PC-9 (cell line): ENCODE measurements around the gene TTC13. TPM values are rescaled to one million over a fixed set of nuclear protein-coding genes. Genes with fewer than 3 reads are reported as not detected.

Experiments
- BruUV-seq: library from RNA; stranded (reverse); fragments of 400-500 nt; replicated peaks from 2 replicates; lab custom pipeline; 2021; lab: Mats Ljungman, UMichigan
- CTCF ChIA-PET: fragments of 300-600 bp; sonication (Branson Sonifier 250); formaldehyde crosslinking; loops from one replicate; lab custom pipeline; 2022; ENCODE audit warnings: antibody characterized with exemption; lab: Charles Lee
- POLR2A ChIA-PET: fragments of 300-600 bp; sonication (Branson Sonifier 250); formaldehyde crosslinking; loops from one replicate; lab custom pipeline; 2022; ENCODE audit warnings: antibody characterized with exemption; ENCODE audit not compliant: unreplicated experiment; lab: Charles Lee
- DNase-seq, 2 experiments: peaks; one replicate each; pipeline versions ENCODE4 v3.0.0 to v3.0.0-alpha.2; 2015 to 2022; ENCODE audit warnings: mixed read lengths in 1 of 2
- H2AFZ ChIP-seq: fragments of 200-600 bp; sonication (generic); 2 replicates; pipeline ENCODE4 v1.8.1; 2017; ENCODE audit warnings: antibody characterized with exemption
- H3F3A ChIP-seq: fragments of 200-600 bp; sonication (generic); 2 replicates; pipeline ENCODE4 v1.8.1; 2017; ENCODE audit warnings: antibody characterized with exemption, mild to moderate bottlenecking, low read depth; ENCODE audit not compliant: insufficient read depth
- H3K27ac ChIP-seq: fragments of 200-600 bp; sonication (generic); 2 replicates; pipeline ENCODE4 v1.6.1; 2016; ENCODE audit warnings: mixed run types
- H3K27me3 ChIP-seq: fragments of 200-600 bp; sonication (generic); 2 replicates; pipeline ENCODE4 v1.6.1; 2016; ENCODE audit warnings: low read depth, mixed run types; ENCODE audit not compliant: insufficient read depth
- H3K36me3 ChIP-seq: fragments of 200-600 bp; sonication (generic); 2 replicates; pipeline ENCODE4 v1.6.1; 2016; ENCODE audit warnings: low read depth, mixed run types
- H3K4me1 ChIP-seq: fragments of 200-600 bp; sonication (generic); replicated peaks from 2 replicates; pipeline ENCODE4 v1.6.1; 2016; ENCODE audit warnings: mixed run types; ENCODE audit not compliant: insufficient read depth
- H3K4me2 ChIP-seq: fragments of 200-600 bp; sonication (generic); 2 replicates; pipeline ENCODE4 v1.6.1; 2017; ENCODE audit warnings: mixed run types
- H3K4me3 ChIP-seq: fragments of 200-600 bp; sonication (generic); 2 replicates; pipeline ENCODE4 v1.6.1; 2016; ENCODE audit warnings: mixed run types
- H3K79me2 ChIP-seq: fragments of 200-600 bp; sonication (generic); 2 replicates; pipeline ENCODE4 v1.6.1; 2017; ENCODE audit warnings: low read depth, mixed run types
- H3K9me2 ChIP-seq: fragments of 200-600 bp; sonication (generic); 2 replicates; pipeline ENCODE4 v1.8.1; 2017; ENCODE audit warnings: mild to moderate bottlenecking; ENCODE audit not compliant: insufficient read depth
- H3K9me3 ChIP-seq: fragments of 200-600 bp; sonication (generic); 2 replicates; pipeline ENCODE4 v1.8.1; 2016; ENCODE audit warnings: low read depth; ENCODE audit not compliant: insufficient read depth
- H4K20me1 ChIP-seq: fragments of 200-600 bp; sonication (generic); 2 replicates; pipeline ENCODE4 v1.8.1; 2017; ENCODE audit not compliant: insufficient read depth
- EZH2 ChIP-seq: fragments of 200-600 bp; sonication (generic); IDR thresholded peaks from 2 replicates; pipeline ENCODE4 v1.8.0; 2017; ENCODE audit warnings: antibody characterized with exemption, low read depth
- intact Hi-C: fragments of 100-400 bp; cut with micrococcal nuclease; formaldehyde crosslinking; loops from one replicate; pipeline ENCODE4 v1.10.0; 2022; ENCODE audit not compliant: unreplicated experiment
- total RNA-seq: library from RNA; stranded (reverse); gene quantifications from 2 replicates; pipeline ENCODE4 v1.2.3, GENCODE V29; 2021
- TF ChIP-seq, protein P1 (sequence below): fragments of 200-600 bp; sonication (generic); conservative IDR thresholded peaks from 2 replicates; pipeline ENCODE4 v1.6.1; 2017; ENCODE audit warnings: mixed run types, antibody characterized with exemption, mild to moderate bottlenecking, moderate library complexity

The TTC13 gene
- total RNA-seq, 1 experiment from 2014 or later, result 7.5 TPM

DNA sequence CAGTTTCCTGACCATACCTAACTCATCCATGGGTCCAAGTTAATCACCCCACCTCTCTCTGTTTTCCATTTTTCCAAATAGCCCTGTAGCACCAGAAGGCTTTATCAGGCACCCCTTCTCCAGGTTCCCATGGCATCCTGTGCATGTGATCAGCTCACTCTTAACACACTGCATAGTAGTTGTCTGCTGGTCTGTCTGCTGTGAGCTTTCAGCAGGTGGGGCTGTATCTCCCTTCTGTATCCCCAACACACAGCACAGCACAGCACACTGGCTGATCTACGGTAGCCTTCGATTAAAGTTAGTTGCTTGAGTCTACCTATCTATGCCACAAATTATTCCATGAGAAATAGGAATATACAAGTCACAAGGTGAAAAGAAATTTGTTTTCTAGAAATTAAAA lies 56.0 kb downstream of the TTC13 start:
- H3K27ac ChIP-seq, result no peak overlapping the region
- TF ChIP-seq, protein P1, sequence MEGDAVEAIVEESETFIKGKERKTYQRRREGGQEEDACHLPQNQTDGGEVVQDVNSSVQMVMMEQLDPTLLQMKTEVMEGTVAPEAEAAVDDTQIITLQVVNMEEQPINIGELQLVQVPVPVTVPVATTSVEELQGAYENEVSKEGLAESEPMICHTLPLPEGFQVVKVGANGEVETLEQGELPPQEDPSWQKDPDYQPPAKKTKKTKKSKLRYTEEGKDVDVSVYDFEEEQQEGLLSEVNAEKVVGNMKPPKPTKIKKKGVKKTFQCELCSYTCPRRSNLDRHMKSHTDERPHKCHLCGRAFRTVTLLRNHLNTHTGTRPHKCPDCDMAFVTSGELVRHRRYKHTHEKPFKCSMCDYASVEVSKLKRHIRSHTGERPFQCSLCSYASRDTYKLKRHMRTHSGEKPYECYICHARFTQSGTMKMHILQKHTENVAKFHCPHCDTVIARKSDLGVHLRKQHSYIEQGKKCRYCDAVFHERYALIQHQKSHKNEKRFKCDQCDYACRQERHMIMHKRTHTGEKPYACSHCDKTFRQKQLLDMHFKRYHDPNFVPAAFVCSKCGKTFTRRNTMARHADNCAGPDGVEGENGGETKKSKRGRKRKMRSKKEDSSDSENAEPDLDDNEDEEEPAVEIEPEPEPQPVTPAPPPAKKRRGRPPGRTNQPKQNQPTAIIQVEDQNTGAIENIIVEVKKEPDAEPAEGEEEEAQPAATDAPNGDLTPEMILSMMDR, result no peak
- no peak for TF ChIP-seq EZH2
- H3K79me2 ChIP-seq, result no peaks in the 10 kb centered on the region
- no peak overlapping the region for H2AFZ ChIP-seq
- intact Hi-C loops, result no loop called here
- H3K4me1 ChIP-seq, result no peaks in the 10 kb centered on the region
- ChIA-PET POLR2A (interaction anchor here (0.6 kb wide), 1 partner anchor 540 kb away, joined by 4 read pairs; no protein-coding TSS in a partner anchor), CTCF (interaction anchor here (0.6 kb wide), 1 partner anchor 313 kb away, joined by 3 read pairs; no protein-coding TSS in a partner anchor)
- peaks cover 9% of the 10 kb centered on the region; the same call in 1 of the 2 replicates for H3K36me3 ChIP-seq
- no TSS peak for BruUV-seq
- no peak overlapping the region for H3K4me3 ChIP-seq
- H3K4me2 ChIP-seq, result no peak overlapping the region
- DNase-seq, result no peak
- no peaks in the 10 kb centered on the region for H3K9me3 ChIP-seq
- H3F3A ChIP-seq, result no peaks in the 10 kb centered on the region
- no peaks in the 10 kb centered on the region for H3K9me2 ChIP-seq
- H4K20me1 ChIP-seq, result no peaks in the 10 kb centered on the region
- no peaks in the 10 kb centered on the region for H3K27me3 ChIP-seq

DNA sequence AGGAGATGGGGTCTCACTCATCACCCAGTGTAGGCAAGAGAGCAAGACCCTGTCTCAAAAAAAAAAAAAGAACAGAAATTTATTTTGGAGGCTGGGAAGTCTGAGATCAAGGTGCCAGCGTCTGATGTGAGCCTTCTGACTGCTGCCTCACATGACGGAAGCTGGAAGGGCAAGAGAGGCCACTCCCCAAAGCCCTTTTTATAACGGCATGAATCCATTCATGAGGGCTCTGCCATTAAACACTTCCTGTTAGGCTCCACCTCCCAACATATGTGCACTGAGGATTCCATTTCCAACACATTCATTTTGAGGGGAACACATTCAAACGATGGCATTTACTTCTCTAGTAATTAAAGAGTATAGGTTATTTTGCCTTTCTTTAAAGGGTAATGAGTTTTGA lies 59.5 kb downstream of the TTC13 start:
- TF ChIP-seq EZH2, result no peak
- TF ChIP-seq, protein P1, result no peak
- BruUV-seq, result no TSS peak
- no peak overlapping the region for H3K4me2 ChIP-seq
- no peaks in the 10 kb centered on the region for H3K9me3 ChIP-seq
- no peaks in the 10 kb centered on the region for H4K20me1 ChIP-seq
- H3K36me3 ChIP-seq, result 0 out of 2 replicates have a peak, but pooled peaks cover 6% of the 10 kb centered on the region
- POLR2A ChIA-PET, result no interaction called here
- H3K4me1 ChIP-seq, result no peaks in the 10 kb centered on the region
- CTCF ChIA-PET, result no interaction called here
- H3K79me2 ChIP-seq, result no peaks in the 10 kb centered on the region
- H3K9me2 ChIP-seq, result no peaks in the 10 kb centered on the region
- H3F3A ChIP-seq, result no peaks in the 10 kb centered on the region
- no peaks in the 10 kb centered on the region for H3K27me3 ChIP-seq
- H2AFZ ChIP-seq, result no peak overlapping the region
- no peak overlapping the region for H3K4me3 ChIP-seq
- H3K27ac ChIP-seq, result no peak overlapping the region
- intact Hi-C loops, result no loop called here
- no peak for DNase-seq

DNA sequence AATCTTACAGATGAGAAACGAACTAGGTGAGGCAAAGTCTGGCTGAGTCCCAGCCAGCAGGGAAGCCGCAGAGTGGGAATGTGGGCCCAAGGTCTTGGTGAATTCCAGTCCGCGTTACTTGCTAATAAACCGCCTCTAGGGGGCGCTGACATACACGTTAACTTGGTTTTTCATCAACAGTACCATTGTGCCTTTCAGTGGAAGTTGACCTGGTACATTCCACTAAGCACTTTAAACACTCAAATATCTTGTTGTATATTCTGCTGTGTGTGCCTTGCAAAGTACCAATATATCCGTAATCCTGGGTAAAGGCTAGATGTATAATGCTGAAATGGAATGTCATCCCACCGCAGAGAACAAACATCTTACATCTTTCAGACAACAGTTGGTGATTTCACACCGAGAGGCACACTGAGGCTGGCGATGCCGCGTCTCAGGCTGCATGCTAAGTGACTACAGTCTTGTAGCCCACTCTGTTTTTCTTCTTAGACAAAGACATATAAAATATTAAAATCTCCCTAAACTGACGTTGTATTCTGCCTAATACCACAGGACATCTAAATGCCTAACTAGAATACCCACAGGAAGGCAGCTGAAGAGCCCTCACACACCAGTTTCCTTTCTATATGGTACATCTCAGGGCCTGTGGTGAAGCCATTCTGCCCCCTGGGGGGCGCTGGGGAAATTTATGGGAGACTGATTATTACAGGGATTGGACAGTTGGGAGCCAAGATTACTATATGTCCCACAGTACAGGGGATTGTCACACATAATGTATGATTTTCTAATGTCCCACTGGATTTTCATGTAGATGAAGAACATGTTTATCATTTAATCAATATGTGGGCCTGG lies 61.2 kb downstream of the TTC13 start:
- no peak overlapping the region for H2AFZ ChIP-seq
- H3K4me1 ChIP-seq, result no peaks in the 10 kb centered on the region
- no TSS peak for BruUV-seq
- H3K9me3 ChIP-seq, result no peaks in the 10 kb centered on the region
- H3K27ac ChIP-seq, result no peak overlapping the region
- H3F3A ChIP-seq, result no peaks in the 10 kb centered on the region
- no peak overlapping the region for H3K4me2 ChIP-seq
- no peaks in the 10 kb centered on the region for H3K79me2 ChIP-seq
- ChIA-PET POLR2A (no interaction called here), CTCF (no interaction called here)
- 0 out of 2 replicates have a peak, but pooled peaks cover 6% of the 10 kb centered on the region for H3K36me3 ChIP-seq
- no peak overlapping the region for H3K4me3 ChIP-seq
- H3K9me2 ChIP-seq, result no peaks in the 10 kb centered on the region
- TF ChIP-seq, protein P1, result peak; percentile 65
- no peak for TF ChIP-seq EZH2
- DNase-seq, result peak in 1 of 2 experiments; percentile 38
- H4K20me1 ChIP-seq, result no peaks in the 10 kb centered on the region
- intact Hi-C loops, result loop anchor here (1.0 kb wide), 2 partner anchors 119 to 285 kb away; no protein-coding TSS in a partner anchor
- H3K27me3 ChIP-seq, result no peaks in the 10 kb centered on the region
